ENCODE results near the gene ADAMTSL1. TPM values are rescaled to one million over a fixed set of nuclear protein-coding genes. Genes with fewer than 3 reads are reported as not detected.

The ADAMTSL1 gene
- total RNA-seq, 1 experiment from 2014 or later, result not detected

DNA sequence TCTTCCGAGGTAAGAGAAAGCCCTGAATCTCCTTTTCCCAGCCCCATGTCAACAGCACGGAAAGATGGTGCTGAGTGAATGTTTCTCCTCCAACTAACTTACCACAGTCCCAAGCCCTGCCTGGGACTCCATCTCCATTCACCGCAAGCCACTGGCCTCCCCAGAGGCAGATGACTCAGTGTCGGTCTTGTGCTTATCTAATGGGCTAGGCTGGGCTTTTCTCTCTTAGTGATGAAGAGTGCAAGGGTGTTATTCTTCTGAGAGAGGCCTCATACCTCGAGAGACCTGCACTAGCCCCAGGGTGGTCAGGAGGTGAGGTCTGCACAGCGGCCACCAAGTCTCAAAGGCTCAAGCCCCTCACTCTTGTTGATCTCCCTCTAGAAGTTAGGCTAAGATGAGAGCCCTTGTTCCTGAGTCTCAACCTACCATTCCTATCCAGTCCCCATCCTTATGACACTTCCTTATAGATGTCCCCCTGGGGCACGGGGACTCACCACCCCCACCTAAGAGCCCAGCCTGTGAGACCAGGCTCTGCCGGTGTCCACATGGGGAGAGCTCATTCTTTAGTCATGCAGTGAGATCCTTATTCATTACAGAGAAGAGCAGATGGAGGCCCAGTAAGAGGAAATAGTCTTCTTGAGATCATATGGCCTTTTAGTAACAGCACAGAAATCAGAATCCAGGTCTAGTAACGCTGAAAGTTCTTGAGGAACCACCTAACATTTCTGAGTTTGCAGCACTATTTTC is 432.1 kb downstream of the ADAMTSL1 start:
- H3K4me3 ChIP-seq (ENCODE audit: low read depth in 2 of 2, low read length in 2 of 2), result no peak overlapping the region
- in situ Hi-C loops (cut with HindIII; ENCODE audit: low pct_unique_long_range_greater_than_20kb, low sequenced_read_pairs) (no loop called here), intact Hi-C loops (cut with micrococcal nuclease; ENCODE audit: unreplicated experiment) (no loop called here)
- no peaks in the 10 kb centered on the region for H3K27me3 ChIP-seq (ENCODE audit: control insufficient read depth, insufficient read depth, low read length)
- ATAC-seq (no peak), DNase-seq (ENCODE audit: low read depth, low spot score) (no peak)
- no peaks in the 10 kb centered on the region for H3K36me3 ChIP-seq (ENCODE audit: control insufficient read depth, insufficient read depth, low read length)
- no peaks in the 10 kb centered on the region for H3K4me1 ChIP-seq (ENCODE audit: control insufficient read depth, insufficient read depth, low read length)
- TF ChIP-seq, protein P1, sequence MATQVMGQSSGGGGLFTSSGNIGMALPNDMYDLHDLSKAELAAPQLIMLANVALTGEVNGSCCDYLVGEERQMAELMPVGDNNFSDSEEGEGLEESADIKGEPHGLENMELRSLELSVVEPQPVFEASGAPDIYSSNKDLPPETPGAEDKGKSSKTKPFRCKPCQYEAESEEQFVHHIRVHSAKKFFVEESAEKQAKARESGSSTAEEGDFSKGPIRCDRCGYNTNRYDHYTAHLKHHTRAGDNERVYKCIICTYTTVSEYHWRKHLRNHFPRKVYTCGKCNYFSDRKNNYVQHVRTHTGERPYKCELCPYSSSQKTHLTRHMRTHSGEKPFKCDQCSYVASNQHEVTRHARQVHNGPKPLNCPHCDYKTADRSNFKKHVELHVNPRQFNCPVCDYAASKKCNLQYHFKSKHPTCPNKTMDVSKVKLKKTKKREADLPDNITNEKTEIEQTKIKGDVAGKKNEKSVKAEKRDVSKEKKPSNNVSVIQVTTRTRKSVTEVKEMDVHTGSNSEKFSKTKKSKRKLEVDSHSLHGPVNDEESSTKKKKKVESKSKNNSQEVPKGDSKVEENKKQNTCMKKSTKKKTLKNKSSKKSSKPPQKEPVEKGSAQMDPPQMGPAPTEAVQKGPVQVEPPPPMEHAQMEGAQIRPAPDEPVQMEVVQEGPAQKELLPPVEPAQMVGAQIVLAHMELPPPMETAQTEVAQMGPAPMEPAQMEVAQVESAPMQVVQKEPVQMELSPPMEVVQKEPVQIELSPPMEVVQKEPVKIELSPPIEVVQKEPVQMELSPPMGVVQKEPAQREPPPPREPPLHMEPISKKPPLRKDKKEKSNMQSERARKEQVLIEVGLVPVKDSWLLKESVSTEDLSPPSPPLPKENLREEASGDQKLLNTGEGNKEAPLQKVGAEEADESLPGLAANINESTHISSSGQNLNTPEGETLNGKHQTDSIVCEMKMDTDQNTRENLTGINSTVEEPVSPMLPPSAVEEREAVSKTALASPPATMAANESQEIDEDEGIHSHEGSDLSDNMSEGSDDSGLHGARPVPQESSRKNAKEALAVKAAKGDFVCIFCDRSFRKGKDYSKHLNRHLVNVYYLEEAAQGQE (IDR thresholded peaks at IDR 0.05; ENCODE audit: insufficient read depth in 1 of 2, low read depth in 2 of 2, low read length in 1 of 2), result no peak
- TF ChIP-seq, protein P2, sequence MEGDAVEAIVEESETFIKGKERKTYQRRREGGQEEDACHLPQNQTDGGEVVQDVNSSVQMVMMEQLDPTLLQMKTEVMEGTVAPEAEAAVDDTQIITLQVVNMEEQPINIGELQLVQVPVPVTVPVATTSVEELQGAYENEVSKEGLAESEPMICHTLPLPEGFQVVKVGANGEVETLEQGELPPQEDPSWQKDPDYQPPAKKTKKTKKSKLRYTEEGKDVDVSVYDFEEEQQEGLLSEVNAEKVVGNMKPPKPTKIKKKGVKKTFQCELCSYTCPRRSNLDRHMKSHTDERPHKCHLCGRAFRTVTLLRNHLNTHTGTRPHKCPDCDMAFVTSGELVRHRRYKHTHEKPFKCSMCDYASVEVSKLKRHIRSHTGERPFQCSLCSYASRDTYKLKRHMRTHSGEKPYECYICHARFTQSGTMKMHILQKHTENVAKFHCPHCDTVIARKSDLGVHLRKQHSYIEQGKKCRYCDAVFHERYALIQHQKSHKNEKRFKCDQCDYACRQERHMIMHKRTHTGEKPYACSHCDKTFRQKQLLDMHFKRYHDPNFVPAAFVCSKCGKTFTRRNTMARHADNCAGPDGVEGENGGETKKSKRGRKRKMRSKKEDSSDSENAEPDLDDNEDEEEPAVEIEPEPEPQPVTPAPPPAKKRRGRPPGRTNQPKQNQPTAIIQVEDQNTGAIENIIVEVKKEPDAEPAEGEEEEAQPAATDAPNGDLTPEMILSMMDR (IDR thresholded peaks at IDR 0.05), result no peak
- TF ChIP-seq TCF7L2 (IDR thresholded peaks at IDR 0.05; ENCODE audit: low read depth, low read length) (no peak), POLR2AphosphoS5 (IDR thresholded peaks at IDR 0.05; ENCODE audit: low read depth, low read length) (no peak), SIN3A (IDR thresholded peaks at IDR 0.05; ENCODE audit: borderline replicate concordance, insufficient read depth, low read depth, low read length) (no peak)
- CTCF ChIA-PET, result no interaction called here
- no peak overlapping the region for H3K27ac ChIP-seq (ENCODE audit: low read length)
- H3K9me3 ChIP-seq (ENCODE audit: control insufficient read depth, insufficient read depth, low read depth, low read length), result no peaks in the 10 kb centered on the region
- no TSS peak for BruUV-seq (replicated peaks)
- POLR2A ChIA-PET, result no interaction called here

DNA sequence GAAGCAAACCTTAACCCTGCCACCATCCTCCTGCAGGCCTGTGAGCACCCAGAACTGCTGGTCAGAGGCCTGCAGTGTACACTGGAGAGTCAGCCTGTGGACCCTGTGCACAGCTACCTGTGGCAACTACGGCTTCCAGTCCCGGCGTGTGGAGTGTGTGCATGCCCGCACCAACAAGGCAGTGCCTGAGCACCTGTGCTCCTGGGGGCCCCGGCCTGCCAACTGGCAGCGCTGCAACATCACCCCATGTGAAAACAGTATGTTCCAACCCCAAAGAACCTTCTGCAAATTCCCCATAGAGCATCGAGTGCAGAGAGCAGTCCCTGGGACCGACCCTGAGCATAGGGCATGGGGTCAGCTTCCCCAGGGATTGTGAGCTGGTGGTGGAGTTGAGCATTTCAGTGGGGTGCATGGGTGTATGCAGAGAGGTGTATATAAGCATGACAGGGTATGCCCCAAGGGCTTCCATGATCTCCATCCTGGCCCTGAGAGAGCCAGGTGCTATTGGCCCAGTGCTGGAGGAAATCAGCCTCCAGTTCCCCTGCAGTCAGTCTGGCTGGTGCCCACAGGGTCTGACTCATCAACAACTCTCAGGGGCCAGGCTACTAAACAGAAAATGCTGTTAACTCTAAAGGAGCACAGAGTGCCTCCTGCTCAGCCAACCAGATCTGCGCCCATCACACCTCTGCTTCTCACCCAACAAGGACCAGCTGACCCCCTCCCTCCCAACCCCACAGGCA is 432.9 kb downstream of the ADAMTSL1 start:
- H3K9me3 ChIP-seq (ENCODE audit: control insufficient read depth, insufficient read depth, low read depth, low read length), result no peaks in the 10 kb centered on the region
- DNase-seq (ENCODE audit: low read depth, low spot score) (no peak), ATAC-seq (no peak)
- H3K4me1 ChIP-seq (ENCODE audit: control insufficient read depth, insufficient read depth, low read length), result no peaks in the 10 kb centered on the region
- H3K4me3 ChIP-seq (ENCODE audit: low read depth in 2 of 2, low read length in 2 of 2), result no peak overlapping the region
- no TSS peak for BruUV-seq (replicated peaks)
- no peaks in the 10 kb centered on the region for H3K27me3 ChIP-seq (ENCODE audit: control insufficient read depth, insufficient read depth, low read length)
- intact Hi-C loops (cut with micrococcal nuclease; ENCODE audit: unreplicated experiment) (no loop called here), in situ Hi-C loops (cut with HindIII; ENCODE audit: low pct_unique_long_range_greater_than_20kb, low sequenced_read_pairs) (no loop called here)
- CTCF ChIA-PET, result no interaction called here
- POLR2A ChIA-PET, result no interaction called here
- TF ChIP-seq, protein P2 (IDR thresholded peaks at IDR 0.05), result no peak
- TF ChIP-seq POLR2AphosphoS5 (IDR thresholded peaks at IDR 0.05; ENCODE audit: low read depth, low read length) (no peak), SIN3A (IDR thresholded peaks at IDR 0.05; ENCODE audit: borderline replicate concordance, insufficient read depth, low read depth, low read length) (no peak), TCF7L2 (IDR thresholded peaks at IDR 0.05; ENCODE audit: low read depth, low read length) (no peak)
- TF ChIP-seq, protein P1 (IDR thresholded peaks at IDR 0.05; ENCODE audit: insufficient read depth in 1 of 2, low read depth in 2 of 2, low read length in 1 of 2), result no peak
- H3K27ac ChIP-seq (ENCODE audit: low read length), result no peak overlapping the region
- H3K36me3 ChIP-seq (ENCODE audit: control insufficient read depth, insufficient read depth, low read length), result no peaks in the 10 kb centered on the region

Data from Panc1 (cell line).